HL-60 (cell line): Measurements from ENCODE around the gene FSTL5.

Experiments used
- CTCF ChIP-seq: IDR thresholded peaks from one replicate; pipeline ENCODE4 v1.5.1; 2011; ENCODE audit warnings: low read length, control low read depth, inconsistent platforms; ENCODE audit not compliant: insufficient read depth
- GABPA ChIP-seq: IDR thresholded peaks from 2 replicates; pipeline ENCODE4 v1.6.1; 2012; ENCODE audit warnings: low read depth
- POLR2AphosphoS5 ChIP-seq: IDR thresholded peaks from 2 replicates; pipeline ENCODE4 v1.6.1; 2012; ENCODE audit warnings: low read depth
- REST ChIP-seq: IDR thresholded peaks from 2 replicates; pipeline ENCODE4 v1.6.1; 2012; ENCODE audit warnings: low read depth; ENCODE audit not compliant: insufficient replicate concordance
- SPI1 ChIP-seq: IDR thresholded peaks from 2 replicates; pipeline ENCODE4 v1.6.1; 2012; ENCODE audit warnings: low read depth, mild to moderate bottlenecking, borderline replicate concordance

DNA sequence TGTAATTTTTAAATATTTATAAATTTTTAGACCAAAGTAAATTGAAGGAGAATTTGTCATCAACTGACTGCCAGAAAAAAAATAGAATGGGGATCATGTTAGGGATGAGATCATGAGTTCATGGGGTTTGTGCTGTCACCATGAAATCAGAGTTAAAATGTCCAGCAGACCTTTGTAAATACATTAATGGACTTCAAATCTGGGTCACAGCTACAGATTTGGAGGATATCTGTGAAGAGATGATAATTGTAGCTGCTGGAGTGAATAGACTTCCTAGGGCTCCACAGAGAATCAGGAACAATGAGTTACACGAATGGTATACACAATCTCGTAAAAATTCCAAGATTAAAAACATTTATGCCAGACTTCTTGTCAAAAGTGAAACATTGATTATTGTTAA, 6.6 kb downstream of the FSTL5 start:
- no peak for TF ChIP-seq CTCF
- no peak for TF ChIP-seq GABPA
- TF ChIP-seq POLR2AphosphoS5: no peak
- TF ChIP-seq SPI1: no peak
- TF ChIP-seq REST: no peak
